B cell (primary cell): ENCODE measurements around the gene CERS6. TPM values are rescaled to one million over a fixed set of nuclear protein-coding genes. Genes with fewer than 3 reads are reported as not detected.

Experiments
- ATAC-seq: fragments of 200-7000 bp; cut with Tn5 transposase; one replicate; pipeline ENCODE4 v1.10.0; 2021; ENCODE audit warnings: low read depth, mild to moderate bottlenecking, moderate number of reproducible peaks, moderate library complexity
- CTCF ChIA-PET: fragments of 350-600 bp; sonication (Branson Sonifier 250); formaldehyde crosslinking; loops from one replicate; lab custom pipeline; 2021; ENCODE audit warnings: antibody characterized with exemption, inconsistent platforms; lab: Charles Lee
- POLR2A ChIA-PET: fragments of 350-600 bp; sonication (Branson Sonifier 250); formaldehyde crosslinking; loops from one replicate; lab custom pipeline; 2021; ENCODE audit warnings: antibody characterized with exemption; lab: Charles Lee
- DNase-seq: peaks from one replicate; pipeline ENCODE4 v3.0.0; 2013
- H2AFZ ChIP-seq: 2 replicates; pipeline ENCODE4 v1.6.1; 2012; ENCODE audit warnings: mild to moderate bottlenecking, low read depth, low read length; ENCODE audit not compliant: insufficient read depth, poor library complexity, severe bottlenecking
- H3K27ac ChIP-seq, 2 donors: 1 replicate in 1 of 2; 2 replicates in 1 of 2; pipeline ENCODE4 v1.5.1; 2012 to 2013; ENCODE audit warnings: low read length in 2 of 2, mild to moderate bottlenecking in 2 of 2, moderate library complexity in 1 of 2
- H3K27me3 ChIP-seq, 4 experiments: fragments of 200-600 bp in 1 of 4; sonication (generic) in 1 of 4; replicated peaks in 1 of 4; 1 replicate in 2 of 4; 2 replicates in 2 of 4; pipeline versions ENCODE4 v1.6.1 to v1.7.0; 2013 to 2016; ENCODE audit warnings: low read length in 3 of 4, mild to moderate bottlenecking in 2 of 4, mixed read lengths in 1 of 4, moderate library complexity in 1 of 4; ENCODE audit not compliant: insufficient read depth in 4 of 4, control insufficient read depth in 3 of 4; ENCODE audit errors: control extremely low read depth in 1 of 4
- H3K36me3 ChIP-seq, 2 experiments: replicated peaks in 1 of 2; 1 replicate in 1 of 2; 2 replicates in 1 of 2; pipeline versions ENCODE4 v1.6.1 to v1.7.1; 2013; ENCODE audit warnings: low read length in 1 of 2; ENCODE audit not compliant: insufficient read depth in 2 of 2, control insufficient read depth in 1 of 2; ENCODE audit errors: control extremely low read depth in 1 of 2, extremely low read depth in 1 of 2
- H3K4me1 ChIP-seq, 2 donors: fragments of 200-600 bp in 1 of 2; sonication (generic) in 1 of 2; 1 replicate in 1 of 2; 2 replicates in 1 of 2; pipeline versions ENCODE4 v1.5.1 to v1.6.1; 2013 to 2017; ENCODE audit warnings: low read length in 2 of 2; ENCODE audit not compliant: control insufficient read depth in 2 of 2, insufficient read depth in 2 of 2
- H3K4me2 ChIP-seq: replicated peaks from 2 replicates; pipeline ENCODE3; 2012; ENCODE audit warnings: mild to moderate bottlenecking, low read depth, low read length; ENCODE audit not compliant: poor library complexity, severe bottlenecking
- H3K4me3 ChIP-seq, 5 experiments: fragments of 200-600 bp in 1 of 5; sonication (generic) in 1 of 5; 1 replicate in 3 of 5; 2 replicates in 2 of 5; pipeline versions ENCODE4 v1.5.1 to v1.7.0; 2011 to 2016; ENCODE audit warnings: low read length in 4 of 5, mild to moderate bottlenecking in 4 of 5, low read depth in 2 of 5, control low read depth in 1 of 5, moderate library complexity in 1 of 5; ENCODE audit not compliant: insufficient read depth in 1 of 5; ENCODE audit errors: control extremely low read depth in 1 of 5, extremely low read depth in 1 of 5
- H3K79me2 ChIP-seq: fragments of 200-600 bp; sonication (generic); one replicate; pipeline ENCODE4 v1.6.0; 2016; ENCODE audit warnings: low read length; ENCODE audit not compliant: control insufficient read depth, insufficient read depth
- H3K9ac ChIP-seq: fragments of 200-600 bp; sonication (generic); 2 replicates; pipeline ENCODE4 v1.6.1; 2017; ENCODE audit warnings: mild to moderate bottlenecking, low read length, moderate library complexity
- H3K9me3 ChIP-seq, 3 donors: one replicate each; pipeline versions ENCODE4 v1.6.1 to v1.7.1; 2013; ENCODE audit warnings: low read length in 2 of 3; ENCODE audit not compliant: control insufficient read depth in 2 of 3, insufficient read depth in 1 of 3; ENCODE audit errors: control extremely low read depth in 1 of 3
- H4K20me1 ChIP-seq: 2 replicates; pipeline ENCODE4 v1.6.0; 2012; ENCODE audit warnings: mild to moderate bottlenecking, low read length; ENCODE audit not compliant: insufficient read depth, control insufficient read depth, poor library complexity, severe bottlenecking
- H3K27ac Mint-ChIP-seq: one replicate; pipeline ENCODE4 v1.8.0; 2021; ENCODE audit warnings: mixed read lengths
- H3K27me3 Mint-ChIP-seq: one replicate; pipeline ENCODE4 v1.8.0; 2021; ENCODE audit warnings: mixed read lengths
- H3K4me1 Mint-ChIP-seq: one replicate; pipeline ENCODE4 v1.8.0; 2021; ENCODE audit warnings: mixed read lengths
- H3K4me3 Mint-ChIP-seq: one replicate; pipeline ENCODE4 v1.8.0; 2021; ENCODE audit warnings: mixed read lengths
- H3K9me3 Mint-ChIP-seq: one replicate; pipeline ENCODE4 v1.8.0; 2022; ENCODE audit warnings: mixed read lengths; ENCODE audit not compliant: insufficient read depth
- EZH2 ChIP-seq: IDR thresholded peaks from 2 replicates; pipeline ENCODE4 v1.6.1; 2012; ENCODE audit warnings: borderline replicate concordance, low read depth, mild to moderate bottlenecking, moderate library complexity, low read length; ENCODE audit not compliant: insufficient read depth, poor library complexity, severe bottlenecking
- WGBS: methylation state at CpG from one replicate; pipeline ENCODE4 v1.1.5; 2013; ENCODE audit warnings: missing lambda C conversion rate; ENCODE audit not compliant: insufficient coverage; 5-methylcytosine and 5-hydroxymethylcytosine counted together
- intact Hi-C: fragments of 100-400 bp; cut with micrococcal nuclease; formaldehyde crosslinking; loops from one replicate; pipeline ENCODE4 v1.10.0; 2022
- polyA plus RNA-seq: library from polyadenylated mRNA; depleted of rRNA; stranded (reverse); fragments of >200 nt; gene quantifications from 2 replicates; pipeline ENCODE4 v1.2.3, GENCODE V29; 2012
- total RNA-seq, 2 donors: library from RNA; stranded (reverse); fragments of 120-200 nt in 1 of 2; gene quantifications; 1 replicate in 1 of 2; 2 replicates in 1 of 2; pipeline versions ENCODE4 v1.2.3 to v1.2.4, GENCODE V29; 2013 to 2022
- TF ChIP-seq, protein P1 (sequence below): fragments of 200-600 bp; IDR thresholded peaks from one replicate; pipeline ENCODE4 v1.8.0; 2022; ENCODE audit warnings: antibody characterized with exemption, mild to moderate bottlenecking

CERS6 gene
- total and polyA plus RNA-seq, 2 donors (not counting 1 experiment from before 2014, with no cell fraction given), result 2.2 to 5.5 TPM

DNA sequence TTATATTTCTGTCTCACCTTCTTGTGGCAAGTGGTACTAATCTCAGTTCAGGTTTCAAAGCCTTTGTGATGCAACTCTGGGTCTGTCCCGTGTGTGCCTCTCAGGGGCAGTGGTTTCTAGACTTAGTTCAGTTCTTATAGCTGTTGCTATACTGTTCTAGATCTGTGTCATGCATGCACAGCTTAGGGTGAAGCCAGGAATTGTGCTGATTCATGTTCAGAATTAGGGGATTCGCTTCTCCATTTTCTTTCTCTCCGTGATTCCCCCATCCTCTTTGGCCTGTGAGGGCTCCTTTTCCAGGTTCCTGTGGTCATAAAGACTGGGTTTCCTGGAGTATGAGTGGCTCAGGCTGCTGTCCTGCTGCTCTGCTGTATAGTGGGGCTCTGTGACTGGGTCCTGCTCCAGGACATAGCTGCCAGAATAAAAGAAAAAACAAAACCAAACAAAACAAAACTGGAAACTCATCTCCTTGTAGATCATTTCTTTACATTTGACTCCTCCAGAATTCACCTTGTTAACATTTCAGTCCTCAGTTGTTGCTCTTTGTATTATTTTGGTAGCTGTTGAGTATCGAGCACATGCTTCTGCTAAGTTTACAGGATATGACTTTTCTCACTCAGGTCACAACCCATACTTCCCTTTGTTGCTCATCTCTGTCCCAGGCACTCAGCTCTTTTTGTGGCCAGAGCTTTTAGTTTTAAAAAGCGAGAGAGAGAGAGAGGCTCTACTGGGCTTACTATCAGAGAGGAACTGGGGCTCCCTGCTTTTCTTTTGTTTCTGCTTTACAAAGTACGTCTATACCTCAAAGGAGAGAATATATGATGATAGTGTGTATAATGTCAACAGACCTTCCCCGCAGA, 34.2 kb downstream of the CERS6 start:
- Histone ChIP-seq H3K27me3 (no peaks in the 10 kb centered on the region), H3K4me2 (peak overlapping the region; percentile 53), H3K79me2 (peaks cover 49% of the 10 kb centered on the region), H3K9ac (peak overlapping the region; percentile 53), H3K36me3 (no peaks in the 10 kb centered on the region), H4K20me1 (peaks cover 7% of the 10 kb centered on the region), H3K4me3 (peak overlapping the region in 4 of 5 experiments; percentile 19 to 43 (median 29)), H3K9me3 (peaks cover 1 to 5% (median 3%) of the 10 kb centered on the region in 3 donors), H2AFZ (peak overlapping the region; percentile 24), H3K27ac (peak overlapping the region; percentile 7 to 37), H3K4me1 (peaks cover 14 to 16% of the 10 kb centered on the region in 2 donors)
- peak overlapping the region; percentile 26 for H3K27ac Mint-ChIP-seq
- WGBS, result 0% methylated on average over 1 of the region's 7 CpGs
- no peaks in the 10 kb centered on the region for H3K27me3 Mint-ChIP-seq
- peak overlapping the region; percentile 60 for H3K4me3 Mint-ChIP-seq
- H3K9me3 Mint-ChIP-seq, result peaks cover 2% of the 10 kb centered on the region
- ATAC-seq (peak; percentile 69), DNase-seq (peak; percentile 36)
- TF ChIP-seq, protein P1, sequence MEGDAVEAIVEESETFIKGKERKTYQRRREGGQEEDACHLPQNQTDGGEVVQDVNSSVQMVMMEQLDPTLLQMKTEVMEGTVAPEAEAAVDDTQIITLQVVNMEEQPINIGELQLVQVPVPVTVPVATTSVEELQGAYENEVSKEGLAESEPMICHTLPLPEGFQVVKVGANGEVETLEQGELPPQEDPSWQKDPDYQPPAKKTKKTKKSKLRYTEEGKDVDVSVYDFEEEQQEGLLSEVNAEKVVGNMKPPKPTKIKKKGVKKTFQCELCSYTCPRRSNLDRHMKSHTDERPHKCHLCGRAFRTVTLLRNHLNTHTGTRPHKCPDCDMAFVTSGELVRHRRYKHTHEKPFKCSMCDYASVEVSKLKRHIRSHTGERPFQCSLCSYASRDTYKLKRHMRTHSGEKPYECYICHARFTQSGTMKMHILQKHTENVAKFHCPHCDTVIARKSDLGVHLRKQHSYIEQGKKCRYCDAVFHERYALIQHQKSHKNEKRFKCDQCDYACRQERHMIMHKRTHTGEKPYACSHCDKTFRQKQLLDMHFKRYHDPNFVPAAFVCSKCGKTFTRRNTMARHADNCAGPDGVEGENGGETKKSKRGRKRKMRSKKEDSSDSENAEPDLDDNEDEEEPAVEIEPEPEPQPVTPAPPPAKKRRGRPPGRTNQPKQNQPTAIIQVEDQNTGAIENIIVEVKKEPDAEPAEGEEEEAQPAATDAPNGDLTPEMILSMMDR, result no peak
- no peak for TF ChIP-seq EZH2
- intact Hi-C loops, result loop anchor here (10.0 kb wide), 1 partner anchor 65 kb away; no protein-coding TSS in a partner anchor
- ChIA-PET CTCF (interaction anchor here (0.7 to 1.7 kb wide), 4 partner anchors 22 to 210 kb away, joined by 3 to 4 read pairs (median 3); no protein-coding TSS in a partner anchor), POLR2A (no interaction called here)
- H3K4me1 Mint-ChIP-seq, result peaks cover 18% of the 10 kb centered on the region
